HG03066 (cell line): ENCODE data around the gene LRFN2.

Source experiments
- ATAC-seq: cut with Tn5 transposase; IDR thresholded peaks from one replicate; pipeline ENCODE4 v1.9.1; 2021; ENCODE audit warnings: low read depth; ENCODE audit not compliant: unreplicated experiment

Gene LRFN2

GRCh38 chr6:40480678-40481077 lies 106.5 kb downstream of the LRFN2 start:
- no peak for ATAC-seq

DNA sequence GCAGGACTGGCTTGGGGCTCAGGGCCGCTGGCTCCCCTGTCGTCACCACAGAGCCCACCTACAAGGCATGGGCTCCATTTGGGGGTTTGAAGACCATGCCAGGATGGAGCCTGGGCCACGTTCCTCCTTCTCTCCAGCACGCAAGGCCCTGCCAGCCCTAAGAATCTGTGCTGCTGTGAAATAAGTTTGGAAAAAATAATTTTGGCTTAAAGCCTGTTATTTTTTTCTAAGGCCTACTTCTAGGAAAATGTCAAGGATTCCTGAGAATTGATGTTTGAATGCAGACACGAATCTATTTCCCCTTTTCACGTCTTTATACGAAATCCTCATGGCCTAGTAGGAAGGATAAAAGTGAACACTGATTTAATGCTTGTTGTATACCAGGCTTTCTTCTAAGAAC lies 107.5 kb downstream of the LRFN2 start:
- no peak for ATAC-seq

GRCh38 chr6:40477246-40478126 lies 109.7 kb downstream of the LRFN2 start:
- ATAC-seq: no peak

- ATAC-seq: no peak
Measured at GRCh38 chr6:40476673-40477072, 110.5 kb downstream of the LRFN2 start.

DNA sequence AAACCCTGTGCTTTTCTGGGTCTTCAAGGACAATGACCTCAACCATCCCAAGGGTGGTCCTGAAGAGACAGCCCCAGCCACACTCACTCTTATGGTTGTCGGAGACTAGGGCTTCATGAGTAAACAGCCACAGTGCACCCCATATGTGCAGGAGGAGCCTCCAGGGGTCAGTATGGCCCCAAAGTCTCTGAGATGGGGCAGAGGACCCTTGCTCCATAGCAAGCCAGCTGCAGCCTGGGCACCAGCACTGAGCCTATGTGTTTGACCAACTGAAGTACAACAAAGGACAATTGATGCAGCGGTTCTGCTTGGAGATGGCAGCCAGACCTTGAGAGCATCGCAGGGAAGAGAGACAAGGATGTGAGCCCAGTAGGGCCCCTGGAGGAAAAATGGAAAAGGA lies 112.2 kb downstream of the LRFN2 start:
- ATAC-seq: no peak

GRCh38 chr6:40473026-40473425 lies 114.1 kb downstream of the LRFN2 start:
- ATAC-seq: no peak

DNA sequence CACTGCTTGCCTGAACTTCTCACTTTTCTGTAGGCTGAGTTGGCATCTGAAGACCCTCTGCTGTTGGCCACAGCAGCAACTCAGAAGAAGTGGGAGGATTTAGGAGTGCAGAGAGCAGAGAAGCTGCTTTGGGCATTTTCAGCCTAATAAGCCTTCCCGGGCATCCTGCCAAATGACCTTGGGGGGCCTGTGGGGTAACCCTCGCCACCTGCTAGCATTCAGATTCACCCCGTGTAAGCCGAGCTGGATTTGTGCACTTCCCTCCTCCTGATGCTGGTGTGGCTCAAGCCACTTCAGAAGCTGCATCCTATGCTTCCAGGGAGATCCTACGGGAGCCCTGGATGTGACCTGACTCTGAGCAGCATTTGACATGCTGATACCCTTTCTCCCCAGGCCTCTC lies 114.8 kb downstream of the LRFN2 start:
- no peak for ATAC-seq

GRCh38 chr6:40471243-40471642 lies 115.9 kb downstream of the LRFN2 start:
- ATAC-seq: no peak

GRCh38 chr6:40469323-40469722 lies 117.8 kb downstream of the LRFN2 start:
- ATAC-seq: no peak

- ATAC-seq: no peak
Measured at GRCh38 chr6:40466986-40467539, 120.1 kb downstream of the LRFN2 start.

- no peak for ATAC-seq
Measured at GRCh38 chr6:40461643-40462042, 125.5 kb downstream of the LRFN2 start.

GRCh38 chr6:40460380-40460779 lies 126.8 kb downstream of the LRFN2 start:
- ATAC-seq: no peak

- ATAC-seq: no peak
Measured at GRCh38 chr6:40457261-40457660, 129.9 kb downstream of the LRFN2 start.

DNA sequence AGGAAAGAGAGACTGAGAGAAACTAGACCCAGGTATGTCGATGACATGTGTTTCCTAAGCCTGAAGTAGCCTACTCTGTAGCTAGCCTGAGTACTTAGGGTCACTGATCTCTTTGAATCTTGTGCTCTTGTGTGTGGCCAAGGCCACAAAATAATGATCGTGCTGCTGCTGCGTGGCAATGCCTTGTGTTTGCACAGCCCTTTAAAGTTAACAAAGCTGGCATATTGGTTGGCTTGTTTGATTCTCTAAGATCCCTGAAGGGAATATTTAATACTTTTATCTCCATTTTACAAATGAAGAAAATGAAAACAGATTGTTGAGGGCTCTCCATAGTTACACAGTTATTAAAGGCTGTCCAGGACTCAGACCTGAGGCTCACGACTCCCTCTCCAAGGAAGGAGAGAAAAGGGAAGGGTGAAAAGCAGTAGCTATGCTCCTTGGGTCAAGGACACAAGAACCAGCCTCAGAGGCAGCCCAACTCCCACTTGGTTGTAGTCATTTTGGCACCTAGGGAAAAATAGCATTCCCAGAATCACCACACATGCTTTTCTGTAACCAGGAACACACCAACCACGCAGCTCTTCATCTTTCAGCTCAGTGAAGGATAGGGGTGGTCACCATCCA lies 130.7 kb downstream of the LRFN2 start:
- ATAC-seq: no peak

- no peak for ATAC-seq
Measured at GRCh38 chr6:40455686-40456389, 131.3 kb downstream of the LRFN2 start.

GRCh38 chr6:40450483-40450882 lies 136.7 kb downstream of the LRFN2 start:
- ATAC-seq: no peak

GRCh38 chr6:40444811-40445210 lies 142.4 kb downstream of the LRFN2 start:
- no peak for ATAC-seq

DNA sequence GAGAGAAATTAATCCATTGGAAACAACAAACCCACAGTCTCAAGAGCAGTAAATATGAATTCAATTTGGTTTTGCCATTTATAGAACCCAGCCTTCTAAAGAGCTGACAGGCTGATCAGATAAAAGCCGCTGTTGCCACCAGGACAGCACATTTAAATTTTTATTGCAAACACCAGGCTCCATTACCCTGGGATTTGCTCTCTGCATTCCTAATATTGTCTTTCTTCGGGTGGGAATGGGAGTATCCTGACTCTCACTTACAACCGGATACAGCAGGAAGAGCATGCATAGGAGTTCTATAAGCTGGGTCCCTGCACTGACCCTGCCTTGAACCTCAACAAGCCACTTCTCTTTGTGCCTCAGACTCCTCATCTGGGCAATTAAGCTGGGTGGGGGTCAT lies 142.9 kb downstream of the LRFN2 start:
- ATAC-seq: no peak

- no peak for ATAC-seq
Measured at GRCh38 chr6:40443842-40444241, 143.3 kb downstream of the LRFN2 start.

DNA sequence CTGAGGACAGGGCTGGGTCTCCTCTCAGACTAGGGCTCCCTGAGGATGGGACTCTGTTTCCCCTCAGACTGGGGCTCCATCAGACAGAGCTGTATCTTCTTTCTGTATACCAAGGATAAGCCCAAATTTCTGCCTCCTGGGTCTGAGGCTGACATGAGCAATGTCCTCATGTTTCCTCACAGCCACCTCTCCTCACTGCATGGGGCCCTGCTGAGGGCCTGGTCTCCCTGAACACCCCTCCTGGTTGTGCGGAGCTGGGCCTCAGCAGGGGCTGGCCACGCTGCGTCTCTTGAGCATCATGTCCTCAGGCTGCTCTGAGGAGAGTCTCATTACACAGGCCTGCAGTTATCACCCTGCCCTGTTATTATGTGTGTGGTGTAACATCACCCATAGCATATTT lies 144.6 kb downstream of the LRFN2 start:
- ATAC-seq: no peak

- ATAC-seq: no peak
Measured at GRCh38 chr6:40441150-40441549, 146.0 kb downstream of the LRFN2 start.
